NCI-H748 (cell line): ENCODE measurements around the gene AP4B1.

Experiments
- DNase-seq: peaks from one replicate; lab custom pipeline; 2025; ENCODE audit not compliant: unreplicated experiment; lab: John Stamatoyannopoulos, UW

The AP4B1 gene

GRCh38 chr1:113895961-113896360 lies 8.6 kb downstream of the AP4B1 start:
- DNase-seq, result no peak

GRCh38 chr1:113895098-113895497 lies 9.5 kb downstream of the AP4B1 start:
- DNase-seq, result no peak

- DNase-seq, result no peak
Measured at GRCh38 chr1:113893267-113893666, 11.3 kb downstream of the AP4B1 start.

- DNase-seq, result no peak
Measured at GRCh38 chr1:113891631-113892220, 12.9 kb downstream of the AP4B1 start.

- DNase-seq, result no peak
Measured at GRCh38 chr1:113890816-113891215, 13.8 kb downstream of the AP4B1 start.

- no peak for DNase-seq
Measured at GRCh38 chr1:113887402-113888175, 17.0 kb downstream of the AP4B1 start, which contains the start of gene BCL2L15. TSS of gene BCL2L15 (minus strand) at chr1:113887581. CDS start at chr1:113887375, 206 bp downstream.

GRCh38 chr1:113886417-113887401 lies 17.9 kb downstream of the AP4B1 start:
- DNase-seq, result no peak

GRCh38 chr1:113881661-113882060 lies 22.9 kb downstream of the AP4B1 start:
- no peak for DNase-seq

- DNase-seq, result no peak
Measured at GRCh38 chr1:113879739-113880038, 24.9 kb downstream of the AP4B1 start.

- no peak for DNase-seq
Measured at GRCh38 chr1:113876176-113876575, 28.4 kb downstream of the AP4B1 start.

- DNase-seq, result no peak
Measured at GRCh38 chr1:113875714-113876113, 28.9 kb downstream of the AP4B1 start.

- DNase-seq, result peak; percentile 7
Measured at GRCh38 chr1:113874012-113874879, 30.4 kb downstream of the AP4B1 start.

GRCh38 chr1:113872219-113872935 lies 32.2 kb downstream of the AP4B1 start:
- no peak for DNase-seq

- no peak for DNase-seq
Measured at GRCh38 chr1:113871597-113872113, 32.9 kb downstream of the AP4B1 start, which contains the start of gene PTPN22. TSS of gene PTPN22 (minus strand) at chr1:113871712.

- DNase-seq, result no peak
Measured at GRCh38 chr1:113870778-113871177, 33.8 kb downstream of the AP4B1 start.

GRCh38 chr1:113868387-113869083 lies 36.1 kb downstream of the AP4B1 start:
- no peak for DNase-seq

- DNase-seq, result no peak
Measured at GRCh38 chr1:113861641-113862040, 43.0 kb downstream of the AP4B1 start.

- no peak for DNase-seq
Measured at GRCh38 chr1:113860891-113861290, 43.7 kb downstream of the AP4B1 start.
